ENCODE measurements around the gene PLXNA1.

The PLXNA1 gene

DNA sequence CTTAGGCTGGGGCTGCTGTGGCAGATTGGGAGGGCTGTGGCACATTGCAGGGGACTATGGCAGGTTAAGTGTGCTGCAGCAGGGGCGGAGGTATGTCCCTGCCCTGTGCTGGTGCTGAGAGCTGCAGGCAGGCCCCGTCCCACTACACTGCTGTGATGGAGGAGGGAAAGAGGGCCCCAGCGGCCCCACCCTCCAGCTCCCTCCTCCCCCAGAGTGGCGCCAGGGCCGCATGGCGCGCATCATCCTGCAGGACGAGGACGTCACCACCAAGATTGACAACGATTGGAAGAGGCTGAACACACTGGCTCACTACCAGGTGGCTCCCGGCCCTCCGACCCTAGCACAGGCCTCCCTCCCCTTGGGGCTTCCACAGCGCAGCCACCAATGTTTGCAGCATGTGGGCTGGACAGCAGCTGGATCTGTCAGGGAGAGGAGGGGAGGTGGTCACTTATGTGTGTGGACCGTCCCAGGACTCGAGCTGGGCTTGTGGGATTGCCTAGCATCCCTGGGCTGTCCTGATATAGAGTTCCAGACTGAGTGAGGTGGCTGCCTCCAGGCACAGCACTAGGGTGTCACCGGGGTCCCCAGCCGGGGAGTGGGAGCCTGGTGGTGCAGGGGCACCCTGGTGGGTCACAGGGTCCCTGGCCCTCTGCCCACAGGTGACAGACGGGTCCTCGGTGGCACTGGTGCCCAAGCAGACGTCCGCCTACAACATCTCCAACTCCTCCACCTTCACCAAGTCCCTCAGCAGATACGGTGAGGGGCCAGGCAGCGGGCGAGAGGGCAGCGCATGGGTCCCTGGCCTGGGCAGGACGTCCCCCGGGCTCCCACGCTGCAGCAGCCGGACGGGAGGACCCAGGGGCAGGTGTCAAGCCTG, 46.1 kb downstream of the PLXNA1 start:
- TF ChIP-seq, protein P1, sequence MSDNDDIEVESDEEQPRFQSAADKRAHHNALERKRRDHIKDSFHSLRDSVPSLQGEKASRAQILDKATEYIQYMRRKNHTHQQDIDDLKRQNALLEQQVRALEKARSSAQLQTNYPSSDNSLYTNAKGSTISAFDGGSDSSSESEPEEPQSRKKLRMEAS (IDR thresholded peaks at IDR 0.05; ENCODE audit: low read depth, low read length) = no peak
- TF ChIP-seq MYC (IDR thresholded peaks at IDR 0.05; ENCODE audit: low read depth, low read length) (no peak), POLR2A (IDR thresholded peaks at IDR 0.05; ENCODE audit: extremely low read depth, insufficient read length) (no peak)
- TF ChIP-seq, protein P2, sequence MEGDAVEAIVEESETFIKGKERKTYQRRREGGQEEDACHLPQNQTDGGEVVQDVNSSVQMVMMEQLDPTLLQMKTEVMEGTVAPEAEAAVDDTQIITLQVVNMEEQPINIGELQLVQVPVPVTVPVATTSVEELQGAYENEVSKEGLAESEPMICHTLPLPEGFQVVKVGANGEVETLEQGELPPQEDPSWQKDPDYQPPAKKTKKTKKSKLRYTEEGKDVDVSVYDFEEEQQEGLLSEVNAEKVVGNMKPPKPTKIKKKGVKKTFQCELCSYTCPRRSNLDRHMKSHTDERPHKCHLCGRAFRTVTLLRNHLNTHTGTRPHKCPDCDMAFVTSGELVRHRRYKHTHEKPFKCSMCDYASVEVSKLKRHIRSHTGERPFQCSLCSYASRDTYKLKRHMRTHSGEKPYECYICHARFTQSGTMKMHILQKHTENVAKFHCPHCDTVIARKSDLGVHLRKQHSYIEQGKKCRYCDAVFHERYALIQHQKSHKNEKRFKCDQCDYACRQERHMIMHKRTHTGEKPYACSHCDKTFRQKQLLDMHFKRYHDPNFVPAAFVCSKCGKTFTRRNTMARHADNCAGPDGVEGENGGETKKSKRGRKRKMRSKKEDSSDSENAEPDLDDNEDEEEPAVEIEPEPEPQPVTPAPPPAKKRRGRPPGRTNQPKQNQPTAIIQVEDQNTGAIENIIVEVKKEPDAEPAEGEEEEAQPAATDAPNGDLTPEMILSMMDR (IDR thresholded peaks at IDR 0.05; ENCODE audit: low read depth, low read length) = no peak
- H3K4me3 ChIP-seq (ENCODE audit: low read depth, low read length) = no peak overlapping the region
- no peak for DNase-seq (ENCODE audit: low read depth)

DNA sequence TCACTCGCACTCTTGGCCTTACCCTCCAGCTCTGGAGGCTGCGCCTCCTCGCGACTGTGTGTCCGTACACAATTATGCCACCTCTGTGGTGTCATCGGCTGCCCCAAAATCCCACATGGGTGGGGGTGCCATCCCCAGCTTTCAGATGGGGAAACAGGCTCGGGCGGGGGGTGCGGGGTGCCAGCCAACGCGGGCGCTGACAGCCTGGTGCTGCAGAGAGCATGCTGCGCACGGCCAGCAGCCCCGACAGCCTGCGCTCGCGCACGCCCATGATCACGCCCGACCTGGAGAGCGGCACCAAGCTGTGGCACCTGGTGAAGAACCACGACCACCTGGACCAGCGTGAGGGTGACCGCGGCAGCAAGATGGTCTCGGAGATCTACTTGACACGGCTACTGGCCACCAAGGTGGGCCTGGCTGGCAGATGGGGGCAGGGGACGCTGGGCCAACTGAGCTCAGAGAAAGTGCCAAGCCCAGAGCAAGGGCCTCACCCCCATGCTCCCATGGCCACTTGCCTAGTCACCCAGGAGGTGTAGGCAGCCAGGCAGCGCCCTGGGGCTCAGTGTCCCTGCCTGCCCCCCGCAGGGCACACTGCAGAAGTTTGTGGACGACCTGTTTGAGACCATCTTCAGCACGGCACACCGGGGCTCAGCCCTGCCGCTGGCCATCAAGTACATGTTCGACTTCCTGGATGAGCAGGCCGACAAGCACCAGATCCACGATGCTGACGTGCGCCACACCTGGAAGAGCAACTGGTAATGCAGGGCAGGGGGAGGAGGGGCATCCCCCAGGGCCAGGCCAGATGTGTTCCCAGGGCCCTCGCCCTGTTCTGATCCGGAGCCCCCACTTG, 47.0 kb downstream of the PLXNA1 start:
- no peak overlapping the region for H3K4me3 ChIP-seq (ENCODE audit: low read depth, low read length)
- DNase-seq (ENCODE audit: low read depth) = no peak
- TF ChIP-seq, protein P2 (IDR thresholded peaks at IDR 0.05; ENCODE audit: low read depth, low read length) = no peak
- TF ChIP-seq POLR2A (IDR thresholded peaks at IDR 0.05; ENCODE audit: extremely low read depth, insufficient read length) (no peak), MYC (IDR thresholded peaks at IDR 0.05; ENCODE audit: low read depth, low read length) (no peak)
- TF ChIP-seq, protein P1 (IDR thresholded peaks at IDR 0.05; ENCODE audit: low read depth, low read length) = no peak

DNA sequence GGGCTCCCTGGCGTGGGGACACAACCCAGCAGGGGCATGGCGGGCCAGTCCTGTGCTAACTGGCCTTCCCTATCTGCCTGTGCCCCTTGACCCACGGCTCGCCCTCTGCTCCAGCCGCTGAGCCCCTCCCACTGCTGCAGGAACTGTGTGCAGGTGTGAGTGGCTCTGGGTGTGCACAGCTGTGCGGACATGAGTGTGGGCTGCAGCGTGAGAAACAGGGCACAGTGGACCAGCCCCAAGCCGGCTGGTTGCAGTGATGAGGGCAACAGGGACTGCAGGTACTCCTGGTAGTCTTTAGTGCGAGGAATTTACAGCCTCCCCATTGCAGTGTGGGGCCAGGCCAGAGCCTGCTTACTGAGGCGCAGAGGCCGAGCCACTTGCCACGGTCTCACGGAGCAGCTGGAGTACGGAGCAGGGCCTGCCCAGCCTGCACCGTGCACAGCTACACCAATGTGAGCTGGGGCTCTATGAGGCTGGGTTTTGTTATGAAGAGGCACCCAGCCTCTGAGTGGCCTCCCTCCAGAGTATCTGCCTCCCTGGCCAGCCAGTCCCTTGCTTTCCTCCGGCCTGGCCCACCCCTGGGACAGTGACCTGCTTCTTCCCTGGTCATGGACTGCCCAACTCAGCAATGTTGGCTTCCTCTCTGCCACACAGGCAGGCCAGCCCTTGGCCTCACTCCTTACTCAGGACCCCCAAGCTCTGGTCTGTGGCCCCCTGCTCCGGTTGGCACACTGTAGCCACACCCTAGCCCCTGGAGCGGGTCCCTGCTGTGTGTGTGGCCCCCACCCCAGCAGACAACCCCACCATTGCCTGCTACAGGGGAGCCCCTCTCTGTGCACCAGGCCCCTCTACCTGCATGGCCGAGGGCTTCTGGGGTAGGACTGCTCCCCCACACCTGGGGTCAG, 47.8 kb downstream of the PLXNA1 start:
- H3K4me3 ChIP-seq (ENCODE audit: low read depth, low read length) = no peak overlapping the region
- no peak for DNase-seq (ENCODE audit: low read depth)
- no peak for TF ChIP-seq POLR2A (IDR thresholded peaks at IDR 0.05; ENCODE audit: extremely low read depth, insufficient read length)
- no peak for TF ChIP-seq MYC (IDR thresholded peaks at IDR 0.05; ENCODE audit: low read depth, low read length)
- TF ChIP-seq, protein P2 (IDR thresholded peaks at IDR 0.05; ENCODE audit: low read depth, low read length) = no peak
- TF ChIP-seq, protein P1 (IDR thresholded peaks at IDR 0.05; ENCODE audit: low read depth, low read length) = no peak

DNA sequence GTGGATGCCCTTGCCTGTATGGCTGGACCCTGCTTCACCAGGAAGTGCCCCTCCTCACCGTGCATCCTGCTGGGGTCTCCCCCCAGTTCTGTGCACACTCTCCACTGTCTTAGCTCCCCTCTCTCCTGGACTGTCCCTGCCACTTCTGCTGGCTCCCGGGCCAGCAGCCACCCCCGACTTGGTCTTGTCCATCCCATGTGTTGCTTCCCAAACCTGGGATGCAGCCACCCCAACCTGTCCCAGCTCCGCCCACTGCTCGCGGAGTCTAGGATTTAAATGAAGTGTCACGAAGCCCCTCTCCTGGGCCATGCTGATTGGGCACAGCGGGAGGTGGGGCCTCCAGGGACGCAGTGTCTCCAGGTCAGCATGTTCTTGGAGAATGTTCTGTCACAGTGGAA, 48.5 kb downstream of the PLXNA1 start:
- TF ChIP-seq POLR2A (IDR thresholded peaks at IDR 0.05; ENCODE audit: extremely low read depth, insufficient read length) = no peak
- TF ChIP-seq MYC (IDR thresholded peaks at IDR 0.05; ENCODE audit: low read depth, low read length) = no peak
- TF ChIP-seq, protein P2 (IDR thresholded peaks at IDR 0.05; ENCODE audit: low read depth, low read length) = no peak
- TF ChIP-seq, protein P1 (IDR thresholded peaks at IDR 0.05; ENCODE audit: low read depth, low read length) = no peak
- no peak for DNase-seq (ENCODE audit: low read depth)
- no peak overlapping the region for H3K4me3 ChIP-seq (ENCODE audit: low read depth, low read length)

DNA sequence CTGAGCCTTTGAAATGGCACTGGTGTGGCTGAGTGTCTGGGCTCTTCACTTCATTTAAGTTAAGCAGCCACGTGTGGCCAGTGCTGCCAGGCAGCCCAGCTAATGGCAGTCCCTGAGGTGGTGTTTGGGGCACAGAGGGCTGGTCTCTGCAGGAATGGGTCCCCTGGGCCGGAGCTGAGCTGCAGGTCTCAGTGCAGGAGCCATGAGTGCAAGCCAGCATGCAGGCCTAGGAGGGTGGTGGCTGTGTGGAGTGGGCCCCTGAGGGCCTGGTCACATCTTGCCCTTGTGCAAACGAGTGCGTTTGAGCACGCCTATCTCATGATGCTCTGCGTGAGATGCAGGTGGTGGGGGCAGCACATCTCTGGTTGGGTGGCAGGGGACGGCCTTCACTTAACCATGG, 48.9 kb downstream of the PLXNA1 start:
- no peak for DNase-seq (ENCODE audit: low read depth)
- TF ChIP-seq, protein P2 (IDR thresholded peaks at IDR 0.05; ENCODE audit: low read depth, low read length) = no peak
- no peak for TF ChIP-seq MYC (IDR thresholded peaks at IDR 0.05; ENCODE audit: low read depth, low read length)
- TF ChIP-seq POLR2A (IDR thresholded peaks at IDR 0.05; ENCODE audit: extremely low read depth, insufficient read length) = no peak
- TF ChIP-seq, protein P1 (IDR thresholded peaks at IDR 0.05; ENCODE audit: low read depth, low read length) = no peak

More for the DNA sequence above, 48.9 kb downstream of the PLXNA1 start:
- no peak overlapping the region for H3K4me3 ChIP-seq (ENCODE audit: low read depth, low read length)
